HG03108 (cell line): ENCODE results near the gene FRS3.
"Not testable (repeated sequence)": the region's sequence is repeated elsewhere in the genome, so short reads cannot be mapped to it uniquely, and the experiment has no call there.

Experiments
- ATAC-seq: cut with Tn5 transposase; IDR thresholded peaks from one replicate; pipeline ENCODE4 v1.9.1; 2021; ENCODE audit warnings: moderate library complexity; ENCODE audit not compliant: unreplicated experiment

The FRS3 gene, protein sequence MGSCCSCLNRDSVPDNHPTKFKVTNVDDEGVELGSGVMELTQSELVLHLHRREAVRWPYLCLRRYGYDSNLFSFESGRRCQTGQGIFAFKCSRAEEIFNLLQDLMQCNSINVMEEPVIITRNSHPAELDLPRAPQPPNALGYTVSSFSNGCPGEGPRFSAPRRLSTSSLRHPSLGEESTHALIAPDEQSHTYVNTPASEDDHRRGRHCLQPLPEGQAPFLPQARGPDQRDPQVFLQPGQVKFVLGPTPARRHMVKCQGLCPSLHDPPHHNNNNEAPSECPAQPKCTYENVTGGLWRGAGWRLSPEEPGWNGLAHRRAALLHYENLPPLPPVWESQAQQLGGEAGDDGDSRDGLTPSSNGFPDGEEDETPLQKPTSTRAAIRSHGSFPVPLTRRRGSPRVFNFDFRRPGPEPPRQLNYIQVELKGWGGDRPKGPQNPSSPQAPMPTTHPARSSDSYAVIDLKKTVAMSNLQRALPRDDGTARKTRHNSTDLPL

DNA sequence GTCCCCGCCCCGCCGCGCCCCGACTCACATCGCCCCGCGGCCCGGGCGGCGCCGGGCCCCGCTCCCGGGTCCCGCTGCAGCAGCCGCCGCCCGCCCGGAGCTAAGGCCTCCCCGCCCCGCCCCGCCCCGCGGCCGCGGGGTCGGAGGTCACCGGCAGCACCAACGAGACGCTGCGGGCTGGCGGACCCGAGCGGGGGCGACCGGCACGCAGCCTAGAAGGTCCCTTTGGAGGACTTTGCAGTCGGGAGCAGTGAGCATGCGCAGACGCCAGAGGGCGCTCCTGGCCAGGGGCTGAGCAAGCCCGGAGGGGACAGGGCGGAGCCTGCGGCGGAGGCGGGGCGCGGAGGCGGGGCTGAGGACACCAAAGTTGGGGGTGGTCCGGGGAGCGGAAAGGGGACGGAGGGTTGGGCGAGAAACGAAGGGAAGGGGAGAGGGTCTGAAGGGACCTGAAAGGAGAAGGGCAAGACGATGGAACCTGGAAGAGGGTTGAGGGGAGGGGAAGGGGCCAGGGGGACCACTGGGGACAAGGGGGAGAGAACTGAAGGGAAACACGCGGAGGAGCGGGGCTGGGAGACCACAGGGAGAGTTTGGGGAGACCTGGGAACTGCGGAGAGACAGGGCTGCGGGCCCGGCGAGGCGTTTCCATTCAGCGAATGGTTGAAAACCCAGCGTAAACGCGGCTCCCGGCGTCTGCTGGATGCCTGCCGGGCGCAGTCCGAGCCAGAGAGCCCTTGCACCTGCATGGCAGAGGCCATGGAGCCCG, at the start of gene FRS3:
FRS3 (minus strand) TSS at position 113 of the 763 bp plus-strand sequence. CDS start 2,913 bp downstream, outside the sequence.
- peak; percentile 95 for ATAC-seq

DNA sequence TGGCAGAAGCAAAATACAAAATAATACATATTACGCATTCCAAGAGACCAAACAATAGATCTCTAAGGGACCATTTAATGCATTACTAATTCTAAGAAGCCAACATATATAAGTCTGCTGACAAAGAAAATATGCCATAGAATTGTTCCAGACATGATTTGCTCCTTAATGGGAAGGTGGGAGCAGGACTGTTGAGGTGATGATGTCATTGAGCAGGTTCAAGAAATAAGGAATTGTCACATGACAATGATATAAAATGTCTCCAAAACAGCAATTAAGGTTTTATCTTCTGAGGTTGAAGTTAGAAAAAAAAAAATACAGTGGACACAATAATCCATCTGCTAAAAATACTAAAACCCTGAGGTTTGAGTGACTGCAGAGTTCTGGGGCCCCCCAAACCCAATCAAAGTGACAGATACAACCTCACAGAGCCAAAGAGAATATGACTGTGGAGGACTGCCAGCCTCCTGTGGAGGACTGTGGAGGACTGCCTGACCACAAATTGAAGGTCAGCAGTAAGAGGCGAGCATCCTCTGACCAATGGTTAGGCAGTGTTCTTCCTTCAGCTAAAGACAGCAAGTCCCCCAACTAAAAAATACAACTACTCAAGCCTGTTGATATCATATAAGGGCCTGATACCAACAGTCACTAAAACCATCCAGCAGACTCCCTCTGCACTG, 46.8 kb upstream of the FRS3 start:
- no peak for ATAC-seq

DNA sequence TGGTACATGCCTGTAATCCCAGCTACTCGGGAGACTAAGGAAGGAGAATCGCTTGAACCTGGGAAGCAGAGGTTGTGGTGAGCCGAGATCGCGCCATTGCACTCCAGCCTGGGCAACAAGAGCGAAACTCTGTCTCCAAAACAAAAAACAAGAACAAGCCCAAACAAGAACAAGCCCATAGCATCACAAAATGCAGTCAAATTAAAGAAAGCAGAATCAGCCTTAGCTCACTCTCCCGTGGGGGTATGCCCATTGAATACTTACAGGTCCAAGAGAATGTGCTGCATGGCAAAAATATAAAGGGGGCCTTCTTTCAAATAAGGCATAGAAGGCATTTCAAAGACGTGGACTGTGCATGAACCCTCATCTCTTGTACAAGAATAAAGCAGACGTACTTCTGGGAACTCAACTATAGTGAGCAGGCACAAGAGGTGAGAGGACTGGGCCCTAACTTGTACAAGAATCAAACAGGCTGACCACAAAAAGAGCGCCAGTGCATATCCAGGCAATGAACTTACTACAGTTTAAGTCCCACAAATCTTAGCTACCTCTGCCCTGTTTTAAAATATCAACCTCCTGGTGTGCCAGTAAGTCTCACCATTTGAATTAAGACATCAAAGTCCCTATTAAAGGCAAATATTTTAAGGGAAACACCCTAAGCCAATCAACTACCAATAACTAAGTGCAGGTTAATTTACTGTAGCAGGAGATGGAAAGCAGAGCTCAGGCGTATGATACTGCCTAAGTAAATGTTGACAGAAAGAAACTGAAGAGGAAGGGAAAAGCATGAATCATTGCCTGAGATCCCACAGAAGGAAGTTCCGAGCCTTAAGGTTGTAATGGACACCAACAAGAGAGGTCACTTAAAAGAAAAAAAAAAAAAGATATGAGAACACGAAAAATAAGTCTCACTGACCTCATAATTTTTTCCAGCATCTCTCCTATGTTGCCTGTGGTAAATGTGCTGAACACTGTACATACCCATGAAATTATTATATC, 45.2 kb upstream of the FRS3 start:
- no peak for ATAC-seq

DNA sequence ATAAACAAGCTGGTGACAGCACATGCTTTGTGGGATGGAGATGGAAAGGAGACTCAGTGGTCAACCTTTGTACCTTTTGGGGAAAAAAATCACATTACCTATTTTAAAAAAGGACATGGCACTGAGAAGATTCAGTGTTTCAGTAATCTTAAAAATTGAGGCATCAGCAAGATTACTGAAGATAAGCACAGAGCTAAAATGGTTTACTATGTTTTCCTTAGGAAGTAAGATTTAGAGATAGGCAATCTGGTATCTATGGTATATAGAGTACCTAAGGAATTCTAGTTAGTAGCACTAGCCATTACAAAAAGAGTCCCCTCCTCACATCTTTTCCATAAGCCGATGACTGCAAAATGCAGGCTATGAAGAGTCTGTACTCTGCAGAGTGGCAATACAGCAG, 43.5 kb upstream of the FRS3 start:
- no peak for ATAC-seq

DNA sequence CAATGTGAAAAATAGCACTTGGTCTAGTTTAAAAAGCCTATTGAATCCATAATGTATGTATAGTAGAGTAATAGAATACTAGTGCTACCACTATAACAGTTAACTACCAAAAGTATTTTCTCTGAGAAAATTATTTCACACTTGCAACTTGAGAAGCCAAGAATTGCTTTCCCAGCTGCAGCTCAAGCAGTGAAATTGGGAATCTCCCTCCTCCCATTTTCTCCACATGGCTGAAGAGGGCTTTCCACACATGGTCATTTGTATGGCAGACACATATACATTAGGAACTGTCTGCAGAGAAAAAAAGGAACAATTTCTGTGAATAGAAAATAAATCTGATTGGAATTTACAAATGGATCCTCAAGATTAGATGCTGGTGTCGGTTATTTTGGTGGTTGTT, 42.3 kb upstream of the FRS3 start:
- ATAC-seq = no peak

DNA sequence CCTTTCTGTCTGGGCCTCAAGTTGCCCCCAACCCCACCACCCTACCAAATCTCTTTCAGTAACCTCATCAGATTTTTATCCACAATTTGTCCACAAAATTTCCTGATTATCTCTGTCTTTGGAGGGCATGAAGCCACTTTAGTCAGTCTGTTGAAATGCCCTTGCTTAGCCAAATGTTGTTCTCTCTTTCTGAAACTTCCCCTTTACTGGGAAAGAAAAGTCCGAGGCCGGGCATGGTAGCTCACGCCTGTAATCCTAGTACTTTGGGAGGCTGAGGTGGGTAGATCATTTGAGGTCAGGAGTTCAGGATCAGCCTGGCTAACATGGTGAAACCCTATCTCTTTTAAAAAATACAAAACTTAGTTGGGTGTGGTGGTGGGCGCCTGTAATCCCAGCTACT, 41.6 kb upstream of the FRS3 start:
- ATAC-seq = no peak

DNA sequence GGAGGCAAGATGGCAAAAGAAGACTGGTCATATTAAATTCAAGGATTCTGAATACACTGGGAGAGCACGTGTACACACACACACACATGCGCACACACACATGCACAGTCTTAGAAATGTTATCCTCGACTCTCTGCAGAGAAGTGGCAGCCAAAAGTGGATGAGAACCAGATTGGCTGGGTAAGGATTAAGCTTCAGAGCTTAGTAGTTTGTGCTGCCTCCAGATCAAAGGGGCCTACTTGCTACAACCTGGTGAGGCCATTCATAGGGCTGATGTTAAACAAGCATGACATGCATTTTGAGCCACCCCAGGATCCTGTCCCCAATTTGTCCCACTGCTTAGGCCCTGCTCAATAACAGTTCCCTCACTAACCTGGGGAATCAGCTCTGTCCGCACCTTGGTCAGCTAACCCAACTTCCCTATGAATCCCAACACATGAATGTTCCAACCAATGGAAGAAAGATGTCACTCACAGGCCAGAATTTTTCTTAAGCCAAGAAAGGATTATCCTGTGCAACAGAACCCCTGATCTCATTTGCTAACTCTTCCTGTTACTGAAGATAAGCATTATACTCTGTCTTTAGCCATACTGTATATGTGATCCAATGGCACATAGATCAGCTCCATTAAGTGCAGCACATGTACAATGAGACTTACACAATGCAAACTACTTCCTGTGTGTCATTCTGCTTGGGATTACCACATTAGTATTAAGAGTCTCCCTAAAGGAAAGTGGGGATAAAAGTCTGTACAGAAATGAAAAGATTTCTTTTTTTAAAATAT, 38.8 kb upstream of the FRS3 start:
- no peak for ATAC-seq

DNA sequence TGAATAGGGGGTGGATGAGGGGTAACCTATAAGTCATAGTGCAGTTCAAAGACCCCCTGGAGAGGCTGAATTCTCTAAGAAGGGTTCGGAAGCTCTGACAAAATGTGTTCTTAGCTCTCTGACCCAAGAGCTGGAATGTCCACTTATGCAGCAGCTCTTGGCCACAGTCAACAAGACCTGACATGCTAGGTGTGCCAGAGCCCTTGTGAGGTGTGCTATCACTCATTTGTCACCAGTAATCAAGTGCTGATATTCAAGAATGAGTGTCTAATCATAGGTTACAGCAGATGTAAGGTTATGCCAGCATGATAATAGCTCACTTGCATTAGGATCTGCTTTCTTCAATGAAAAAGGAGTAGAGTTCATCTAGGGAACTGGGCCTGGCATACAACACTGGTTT, 35.9 kb upstream of the FRS3 start:
- no peak for ATAC-seq

DNA sequence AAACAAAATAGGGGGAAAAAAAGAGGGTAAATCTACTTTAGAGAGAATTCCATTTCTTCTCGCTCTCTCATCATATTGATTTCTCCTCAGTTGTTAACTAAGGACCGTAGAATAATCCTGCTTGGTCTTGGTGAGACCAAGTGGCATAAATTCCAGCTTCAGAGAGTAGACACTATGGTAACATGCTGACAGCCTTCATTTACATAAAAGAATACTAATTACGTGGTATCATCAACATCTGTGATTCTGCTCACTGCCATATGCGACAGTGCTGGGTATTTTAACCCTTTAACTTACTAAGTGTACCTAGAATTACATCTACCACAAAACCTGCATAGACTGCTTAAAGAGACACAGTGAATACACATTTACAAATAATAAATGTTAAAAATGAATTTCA, 34.9 kb upstream of the FRS3 start:
- ATAC-seq = no peak

DNA sequence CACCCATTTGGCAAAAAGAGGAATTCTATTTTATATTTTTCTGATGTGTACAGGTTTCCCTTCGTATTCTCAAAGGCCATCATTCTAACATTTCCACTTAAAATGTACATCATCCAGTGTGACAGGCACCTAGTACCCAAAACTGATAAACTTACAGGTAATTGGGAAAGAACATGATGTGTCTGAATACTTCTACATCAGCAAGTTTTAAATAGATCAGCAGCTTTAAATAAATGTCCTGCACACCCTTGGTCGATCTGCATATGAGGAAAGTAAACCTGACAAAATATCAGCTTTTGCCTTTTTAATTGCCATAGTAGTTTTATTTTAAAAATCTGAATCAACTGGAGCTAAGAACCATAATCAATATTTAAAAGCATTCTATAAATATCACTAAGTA, 34.3 kb upstream of the FRS3 start:
- ATAC-seq = no peak

DNA sequence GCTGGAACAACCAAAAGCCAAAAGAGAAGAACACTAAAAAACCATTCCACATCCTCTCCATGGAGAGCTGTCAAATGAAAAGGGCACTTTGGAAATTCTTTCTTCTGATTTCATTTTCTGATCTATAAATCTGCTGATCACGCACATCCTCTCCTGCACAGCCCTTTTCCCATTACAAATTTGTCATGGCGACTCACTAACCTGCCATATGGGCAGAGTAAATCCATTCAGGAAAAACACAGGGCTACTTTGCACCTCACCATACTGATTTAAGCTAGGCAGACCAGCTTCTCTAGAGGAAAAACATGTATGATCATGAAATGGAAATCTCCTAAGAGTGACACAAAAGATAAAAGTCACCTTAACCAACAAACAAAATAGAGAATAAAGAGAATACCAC, 33.8 kb upstream of the FRS3 start:
- ATAC-seq = no peak

DNA sequence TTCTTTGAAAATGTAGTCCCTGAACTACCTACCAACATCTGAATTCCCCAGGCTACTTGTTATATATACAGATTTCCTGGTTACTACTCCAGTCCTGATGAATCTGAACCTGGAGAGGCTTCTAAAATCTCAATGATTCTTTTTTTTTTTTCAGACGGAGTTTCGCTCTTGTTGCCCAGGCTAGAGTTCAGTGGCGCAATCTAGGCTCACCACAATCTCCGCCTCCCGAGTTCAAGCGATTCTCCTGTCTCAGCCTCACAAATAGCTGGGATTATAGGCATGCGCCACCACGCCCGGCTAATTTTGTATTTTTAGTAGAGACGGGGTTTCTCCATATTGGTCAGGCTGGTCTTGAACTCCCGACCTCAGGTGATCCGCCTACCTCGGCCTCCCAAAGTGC, 32.2 kb upstream of the FRS3 start:
- not testable (repeated sequence) for ATAC-seq

DNA sequence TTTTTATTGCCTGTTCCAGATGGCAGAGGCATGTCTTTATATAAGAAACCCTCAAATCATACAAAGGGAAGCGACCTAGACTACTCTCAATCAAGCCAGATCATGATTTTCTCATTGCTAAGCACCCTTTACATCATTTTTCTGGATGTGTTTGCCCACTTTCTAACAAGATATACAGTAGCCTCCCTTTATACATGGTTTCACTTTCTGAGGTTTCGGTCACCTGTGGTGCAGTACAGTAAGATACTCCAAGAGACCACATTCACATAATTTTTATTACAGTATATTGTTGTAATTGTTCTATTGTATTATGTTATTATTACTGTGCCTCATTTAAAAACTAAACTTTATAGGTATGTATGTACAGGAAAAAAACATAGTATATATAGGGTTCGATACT, 31.4 kb upstream of the FRS3 start:
- no peak for ATAC-seq

DNA sequence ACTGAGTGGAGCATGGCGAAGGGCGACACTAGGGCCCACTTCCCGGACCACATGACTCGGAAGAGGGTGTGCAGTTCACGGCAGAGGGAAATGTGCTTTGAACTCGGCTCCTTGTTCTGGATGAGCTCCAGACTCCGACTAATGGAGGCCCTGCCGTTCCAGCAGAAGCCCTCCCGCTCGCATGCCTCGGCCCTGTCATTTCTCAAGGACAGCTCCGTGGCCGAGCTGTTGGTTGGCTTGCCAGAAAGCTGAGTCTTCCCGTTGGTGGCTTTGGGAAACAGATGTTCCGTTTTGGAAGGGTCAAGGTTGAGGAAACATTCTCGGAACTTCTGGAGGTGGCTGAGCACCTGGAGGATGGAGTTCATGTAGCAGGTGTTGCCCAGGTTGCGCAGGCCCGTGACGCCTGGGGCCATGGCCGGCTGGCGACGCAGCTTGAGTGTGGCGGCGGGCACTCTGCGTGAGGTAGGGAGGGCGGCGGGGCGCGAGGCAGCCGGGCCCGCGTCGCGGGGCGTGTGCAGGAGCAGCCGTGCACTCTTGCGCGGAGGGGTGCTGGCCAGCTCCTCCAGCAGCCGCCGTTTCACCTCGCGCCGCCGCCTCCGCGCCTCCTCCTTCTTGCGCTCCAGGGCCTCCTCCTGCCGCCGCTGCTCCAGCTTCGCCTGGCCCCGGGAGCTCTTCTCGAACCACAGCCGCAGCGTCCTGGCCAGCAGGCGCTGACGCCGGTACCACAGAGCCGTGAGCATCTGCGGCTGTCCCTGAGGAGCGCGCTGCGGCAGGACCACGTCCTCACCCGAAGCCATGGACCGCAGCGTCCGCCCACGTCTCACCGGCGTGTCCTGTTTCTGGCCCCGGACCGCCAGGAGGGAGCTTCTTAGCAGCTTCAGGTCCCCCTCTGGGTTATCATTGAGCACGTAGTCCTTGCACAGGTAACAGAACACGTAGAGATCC, 26.4 kb upstream of the FRS3 start:
- no peak for ATAC-seq

DNA sequence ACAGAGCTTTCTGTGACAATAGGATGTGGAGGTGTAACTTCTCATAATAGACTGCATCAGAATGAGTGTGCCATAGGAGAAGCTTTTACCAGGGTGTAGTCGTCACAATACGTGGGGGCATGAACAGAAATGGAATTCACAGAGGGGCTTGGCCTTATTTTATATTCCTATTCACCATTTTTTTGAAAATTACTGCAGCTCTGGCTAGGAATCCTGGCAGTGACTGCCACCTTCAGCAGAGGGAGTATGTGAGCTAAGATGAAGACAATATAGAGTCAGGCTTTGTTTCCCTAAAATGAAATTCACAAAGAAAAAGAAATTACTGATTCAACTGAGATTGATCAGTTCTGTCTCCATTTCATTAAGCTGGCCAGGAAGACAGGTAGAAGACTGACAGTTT, 21.7 kb upstream of the FRS3 start:
- no peak for ATAC-seq

DNA sequence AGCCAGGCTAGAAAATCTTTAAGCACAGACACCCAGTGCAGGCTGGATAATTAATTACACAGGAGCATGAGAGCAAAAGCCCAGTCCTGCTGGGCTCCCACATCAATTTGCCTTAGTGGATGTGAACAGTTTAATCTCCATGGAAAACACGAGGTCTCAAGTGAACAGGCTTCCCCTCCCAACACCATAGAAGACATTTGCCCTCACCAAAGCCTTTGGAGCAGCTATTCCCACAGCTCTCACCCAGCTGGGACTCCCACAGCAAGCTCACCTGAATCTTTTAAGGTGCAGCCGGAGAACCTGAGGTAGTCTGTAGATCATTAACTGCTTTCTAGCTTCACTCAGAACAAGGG, 19.8 kb upstream of the FRS3 start:
- ATAC-seq = no peak

DNA sequence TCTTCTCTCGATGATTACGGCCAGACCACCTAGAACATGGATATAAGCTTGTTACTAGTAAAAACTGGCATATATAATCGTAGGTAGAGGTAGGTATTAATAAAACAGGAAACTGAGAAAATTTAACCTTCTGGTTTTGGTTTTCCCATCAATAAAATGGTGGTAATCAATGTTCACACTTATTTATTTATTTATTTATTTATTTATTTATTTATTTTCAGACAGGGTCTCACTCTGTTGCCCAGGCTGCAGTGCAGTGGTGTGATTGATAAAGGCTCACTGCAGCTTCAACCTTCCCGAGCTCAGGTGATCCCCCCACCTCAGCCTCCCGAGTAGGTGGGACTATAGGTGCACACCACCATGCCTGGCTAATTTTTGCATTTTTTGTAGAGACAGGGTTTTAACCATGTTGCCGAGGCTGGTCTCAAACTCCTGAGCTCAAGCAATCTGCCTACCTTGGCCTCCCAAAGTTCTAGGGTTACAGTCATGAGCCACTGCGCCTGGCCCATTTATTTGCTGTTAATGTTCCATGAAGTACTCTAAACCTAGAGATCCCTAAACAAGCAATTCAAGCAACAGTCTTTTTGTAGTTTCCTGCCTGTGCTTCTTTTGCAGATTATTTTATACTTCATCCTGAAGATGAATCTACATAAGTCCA, 19.3 kb upstream of the FRS3 start:
- no peak for ATAC-seq

DNA sequence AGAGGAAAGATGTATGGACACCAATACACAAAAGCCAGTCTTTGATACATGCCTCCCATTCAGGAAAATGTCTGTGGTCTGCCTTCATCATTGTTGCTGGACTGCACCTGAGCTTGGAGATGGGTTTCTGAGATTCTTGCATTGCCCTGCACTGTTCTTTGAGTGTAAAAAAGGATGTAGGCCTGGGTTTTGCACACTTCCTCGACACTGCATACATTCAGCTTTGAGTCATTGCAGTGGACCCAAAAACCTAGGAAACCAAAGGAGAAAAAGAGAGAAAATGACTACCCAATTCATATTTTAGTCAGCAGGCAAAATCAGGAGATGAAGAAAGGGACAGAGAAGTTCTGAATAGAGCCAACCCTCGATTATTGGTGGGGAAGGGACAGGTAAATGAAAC, 16.8 kb upstream of the FRS3 start:
- no peak for ATAC-seq
